Activated CD8-positive, alpha-beta memory T cell treated with anti-CD3 and anti-CD28 coated beads, Interleukin-2, amount 10 ng/mL, durations not matched to agents 7 days and 5 days (primary cell): Measurements from ENCODE around the gene PNMA8C. TPM values are rescaled to one million over a fixed set of nuclear protein-coding genes. Genes with fewer than 3 reads are reported as not detected.
"Not testable (repeated sequence)": the region's sequence is repeated elsewhere in the genome, so short reads cannot be mapped to it uniquely, and the experiment has no call there.

Experiments
- ATAC-seq: fragments of 150-1000 bp; cut with Tn5 transposase; one replicate; pipeline ENCODE4 v1.10.0; 2021; ENCODE audit warnings: moderate library complexity
- CTCF ChIA-PET: fragments of 350-600 bp; sonication (Branson Sonifier 250); formaldehyde crosslinking; loops from one replicate; lab custom pipeline; 2021; ENCODE audit warnings: antibody characterized with exemption; lab: Charles Lee
- DNase-seq: peaks from one replicate; pipeline ENCODE4 v3.0.0-alpha.2; 2020
- H3K27ac Mint-ChIP-seq: one replicate; pipeline ENCODE4 v1.8.0; 2021; ENCODE audit warnings: mild to moderate bottlenecking, mixed read lengths
- H3K27me3 Mint-ChIP-seq: one replicate; pipeline ENCODE4 v1.8.0; 2021; ENCODE audit warnings: mixed read lengths
- H3K36me3 Mint-ChIP-seq: one replicate; pipeline ENCODE4 v1.8.0; 2021; ENCODE audit warnings: mild to moderate bottlenecking, mixed read lengths
- H3K4me1 Mint-ChIP-seq: one replicate; pipeline ENCODE4 v1.8.0; 2021; ENCODE audit warnings: mixed read lengths
- H3K4me3 Mint-ChIP-seq: one replicate; pipeline ENCODE4 v1.8.0; 2021; ENCODE audit warnings: mild to moderate bottlenecking, moderate library complexity, mixed read lengths
- H3K9me3 Mint-ChIP-seq: one replicate; pipeline ENCODE4 v1.8.0; 2022; ENCODE audit warnings: low read depth, mixed read lengths
- total RNA-seq, 2 experiments: library from RNA; stranded (reverse); gene quantifications; one replicate each; pipeline ENCODE4 v1.2.3, GENCODE V29; 2021

PNMA8C gene
- total RNA-seq, 2 experiments from 2014 or later = not detected

DNA sequence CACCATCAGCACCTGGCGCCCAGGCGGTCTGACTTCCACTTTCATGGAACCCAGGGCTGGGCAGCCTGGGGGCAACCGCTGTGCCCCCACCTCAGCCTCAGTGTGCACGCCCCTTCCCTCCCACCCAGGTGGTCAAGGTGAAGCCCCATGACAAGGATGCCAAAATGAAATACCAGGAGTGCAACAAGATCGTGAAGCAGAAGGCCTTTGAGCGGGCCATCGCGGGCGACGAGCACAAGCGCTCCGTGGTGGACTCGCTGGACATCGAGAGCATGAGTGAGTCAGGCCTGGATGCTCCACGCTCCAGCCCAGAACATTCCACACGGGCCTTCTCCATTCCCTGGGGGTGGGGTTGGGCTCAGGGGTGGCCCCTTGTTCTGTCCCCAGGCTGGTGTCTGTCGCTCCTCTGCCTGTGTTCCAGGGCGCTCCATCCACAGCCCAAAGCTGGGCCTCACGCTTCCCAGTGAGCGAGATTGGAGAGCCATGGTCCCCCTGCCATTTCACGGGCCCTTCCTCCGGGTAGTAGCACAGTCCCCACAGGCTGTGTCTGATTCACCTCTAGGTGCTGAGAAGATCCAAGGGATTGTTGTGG lies 53.2 kb downstream of the PNMA8C start:
- ATAC-seq, DNase-seq, CTCF ChIA-PET, H3K9me3 Mint-ChIP-seq, H3K27ac Mint-ChIP-seq, H3K27me3 Mint-ChIP-seq, H3K4me3 Mint-ChIP-seq: not testable (repeated sequence)
- peaks cover 15% of the 10 kb centered on the region for H3K4me1 Mint-ChIP-seq
- peaks cover 32% of the 10 kb centered on the region for H3K36me3 Mint-ChIP-seq

Other genes with a start within 250 kb of the PNMA8C start
- not detected for gene IGFL1, start 199.2 kb downstream of the PNMA8C start, total RNA-seq
- not detected for gene HIF3A, start 131.9 kb downstream of the PNMA8C start, total RNA-seq
- 100 to 1,000 TPM in 1 of 2 experiments, 10 to 100 TPM in 1; 99.2 to 110 TPM for gene PPP5C, start 81.8 kb downstream of the PNMA8C start, total RNA-seq
- gene CCDC8, start 15.4 kb downstream of the PNMA8C start, total RNA-seq = not detected
- under 1 TPM; 0.29 to 0.63 TPM for gene PNMA8A, start 42.6 kb upstream of the PNMA8C start, total RNA-seq
- not detected for gene PNMA8B, start 66.9 kb upstream of the PNMA8C start, total RNA-seq
- 100 to 1,000 TPM; 497 to 498 TPM for gene CALM3, start 172.4 kb upstream of the PNMA8C start, total RNA-seq
- gene PTGIR, start 196.2 kb upstream of the PNMA8C start, total RNA-seq = 10 to 100 TPM in 1 of 2 experiments, 1 to 10 TPM in 1; 1.8 to 27.5 TPM
- 10 to 100 TPM in 1 of 2 experiments, not detected in 1; 25.9 TPM for gene GNG8, start 207.3 kb upstream of the PNMA8C start, total RNA-seq
- 1 to 10 TPM in 1 of 2 experiments, under 1 TPM in 1; 0.12 to 1.2 TPM for gene DACT3, start 232.2 kb upstream of the PNMA8C start, total RNA-seq